Measurements from ENCODE around the gene PSENEN.

Gene PSENEN, protein sequence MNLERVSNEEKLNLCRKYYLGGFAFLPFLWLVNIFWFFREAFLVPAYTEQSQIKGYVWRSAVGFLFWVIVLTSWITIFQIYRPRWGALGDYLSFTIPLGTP

DNA sequence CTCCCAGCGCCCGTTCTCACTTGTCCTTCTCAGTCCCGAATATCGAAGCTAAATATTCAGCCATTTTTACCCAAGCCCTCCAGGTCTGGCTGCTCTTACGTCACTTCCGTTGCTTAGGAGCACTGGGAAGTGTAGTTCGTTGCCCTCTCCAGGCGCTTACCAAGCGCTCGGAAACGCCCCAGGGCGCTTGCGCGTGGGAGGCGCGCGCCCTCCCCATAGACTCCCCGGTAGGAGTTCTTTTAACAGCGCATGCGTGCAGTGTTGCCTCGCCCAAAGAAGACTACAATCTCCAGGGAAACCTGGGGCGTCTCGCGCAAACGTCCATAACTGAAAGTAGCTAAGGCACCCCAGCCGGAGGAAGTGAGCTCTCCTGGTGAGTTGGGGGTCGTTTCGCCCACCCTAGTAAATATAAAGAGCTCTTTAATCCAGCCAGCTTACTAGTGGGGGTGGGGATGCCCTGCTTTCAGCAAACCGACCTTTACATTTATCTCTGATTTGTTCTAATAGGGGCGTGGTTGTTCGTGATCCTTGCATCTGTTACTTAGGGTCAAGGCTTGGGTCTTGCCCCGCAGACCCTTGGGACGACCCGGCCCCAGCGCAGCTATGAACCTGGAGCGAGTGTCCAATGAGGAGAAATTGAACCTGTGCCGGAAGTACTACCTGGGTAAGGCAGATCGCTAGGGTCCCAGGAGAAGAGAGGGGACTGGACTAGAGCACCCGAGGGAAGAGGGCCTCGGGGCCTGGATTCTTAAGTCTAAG is at the start of gene PSENEN, which contains the start of gene U2AF1L4:
PSENEN (plus strand) TSS at position 324 of the 759 bp plus-strand sequence; CDS start at position 604, 280 bp downstream.
U2AF1L4 (minus strand) TSS at position 91 of the 759 bp plus-strand sequence; CDS start at position 64, 27 bp downstream.
- peak; percentile 97 for DNase-seq

DNA sequence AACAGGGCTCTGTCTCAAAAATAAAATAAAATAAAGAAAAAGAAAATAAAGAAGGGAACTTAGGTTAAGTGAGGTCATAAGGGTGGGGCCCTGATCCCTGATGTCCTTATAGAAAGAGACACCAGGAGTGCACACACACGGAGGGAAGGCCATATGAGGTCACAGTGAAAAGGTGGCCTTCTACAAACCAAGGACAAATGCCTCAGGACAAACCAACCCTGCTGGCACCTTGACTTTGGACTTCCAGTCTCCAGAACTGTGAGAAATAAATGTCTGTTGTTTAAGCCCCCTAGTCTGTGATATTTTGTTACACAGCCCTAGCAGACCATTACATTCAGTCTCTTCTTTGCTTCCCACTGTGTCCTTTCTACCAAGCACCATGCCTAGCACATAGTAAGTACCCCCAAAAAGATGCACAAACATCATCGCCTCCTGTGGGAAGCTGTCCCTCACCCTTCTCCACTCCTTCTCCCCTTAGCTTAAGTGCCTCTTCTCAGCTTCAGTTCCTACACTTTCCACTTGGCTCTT is 49.5 kb upstream of the PSENEN start:
- no peak for DNase-seq

GRCh38 chr19:35696835-35697234 is 48.6 kb upstream of the PSENEN start:
- no peak for DNase-seq

- peak; percentile 93 for DNase-seq
Measured at GRCh38 chr19:35702223-35703012, 43.0 kb upstream of the PSENEN start.

- DNase-seq: no peak
Measured at GRCh38 chr19:35703343-35703742, 42.1 kb upstream of the PSENEN start.

- no peak for DNase-seq
Measured at GRCh38 chr19:35704218-35704617, 41.2 kb upstream of the PSENEN start, which contains the start of gene ZBTB32. ZBTB32 (plus strand) TSS chr19:35704558; CDS start chr19:35714627, 10,069 bp downstream.

- no peak for DNase-seq
Measured at GRCh38 chr19:35708391-35708790, 37.1 kb upstream of the PSENEN start.

GRCh38 chr19:35710784-35711723 is 34.4 kb upstream of the PSENEN start:
- no peak for DNase-seq

DNA sequence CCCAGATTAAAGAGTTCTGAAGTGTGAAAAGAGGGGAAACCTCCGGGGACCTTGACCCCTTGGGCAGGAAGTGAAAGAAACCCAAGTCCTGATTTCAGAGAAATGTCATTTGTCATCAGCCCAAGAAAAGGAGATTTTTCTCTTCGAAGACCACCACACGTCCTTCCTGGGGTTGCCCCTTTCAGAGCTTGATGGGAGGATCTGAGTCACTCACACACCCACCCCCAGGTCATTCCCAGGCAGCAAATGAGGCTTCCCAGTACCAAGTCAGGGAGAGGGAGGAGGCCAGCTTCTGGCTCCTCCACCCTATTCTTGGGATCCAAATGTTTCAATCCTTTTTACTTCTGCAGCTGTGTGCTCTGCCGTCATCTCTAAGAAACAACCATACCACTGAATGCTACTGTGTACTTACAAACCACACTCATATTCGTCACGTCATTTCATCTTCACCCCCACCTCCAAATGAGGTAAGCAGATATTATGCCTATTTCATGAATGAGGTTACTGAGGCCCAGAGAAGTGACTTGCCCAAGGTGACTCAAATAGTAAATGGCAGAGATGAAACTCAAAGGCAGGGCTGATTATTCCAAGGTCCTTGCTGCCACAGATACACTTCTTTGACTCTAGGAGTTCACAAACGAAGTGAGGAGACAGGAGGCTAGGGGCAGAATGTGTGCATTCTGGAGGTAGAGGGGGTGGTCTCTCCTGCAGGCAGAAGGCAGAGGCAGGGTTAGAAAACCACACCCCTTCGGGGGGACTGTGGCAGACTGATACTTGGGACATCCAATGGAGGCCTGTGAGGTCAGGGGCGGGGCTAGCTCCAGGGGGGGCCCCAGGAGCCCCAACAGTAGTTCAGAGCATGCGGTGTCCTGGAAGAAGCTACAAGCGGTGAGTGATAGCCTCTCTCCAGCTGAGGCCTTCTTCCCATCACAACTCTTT is 32.6 kb upstream of the PSENEN start:
- peak; percentile 24 for DNase-seq

GRCh38 chr19:35713506-35713850 is 32.0 kb upstream of the PSENEN start:
- no peak for DNase-seq

GRCh38 chr19:35713904-35714495 is 31.5 kb upstream of the PSENEN start:
- DNase-seq: no peak

- no peak for DNase-seq
Measured at GRCh38 chr19:35714601-35715354, 30.7 kb upstream of the PSENEN start.

- DNase-seq: no peak
Measured at GRCh38 chr19:35715355-35715809, 30.1 kb upstream of the PSENEN start.

GRCh38 chr19:35715981-35716800 is 29.3 kb upstream of the PSENEN start:
- DNase-seq: peak; percentile 26

DNA sequence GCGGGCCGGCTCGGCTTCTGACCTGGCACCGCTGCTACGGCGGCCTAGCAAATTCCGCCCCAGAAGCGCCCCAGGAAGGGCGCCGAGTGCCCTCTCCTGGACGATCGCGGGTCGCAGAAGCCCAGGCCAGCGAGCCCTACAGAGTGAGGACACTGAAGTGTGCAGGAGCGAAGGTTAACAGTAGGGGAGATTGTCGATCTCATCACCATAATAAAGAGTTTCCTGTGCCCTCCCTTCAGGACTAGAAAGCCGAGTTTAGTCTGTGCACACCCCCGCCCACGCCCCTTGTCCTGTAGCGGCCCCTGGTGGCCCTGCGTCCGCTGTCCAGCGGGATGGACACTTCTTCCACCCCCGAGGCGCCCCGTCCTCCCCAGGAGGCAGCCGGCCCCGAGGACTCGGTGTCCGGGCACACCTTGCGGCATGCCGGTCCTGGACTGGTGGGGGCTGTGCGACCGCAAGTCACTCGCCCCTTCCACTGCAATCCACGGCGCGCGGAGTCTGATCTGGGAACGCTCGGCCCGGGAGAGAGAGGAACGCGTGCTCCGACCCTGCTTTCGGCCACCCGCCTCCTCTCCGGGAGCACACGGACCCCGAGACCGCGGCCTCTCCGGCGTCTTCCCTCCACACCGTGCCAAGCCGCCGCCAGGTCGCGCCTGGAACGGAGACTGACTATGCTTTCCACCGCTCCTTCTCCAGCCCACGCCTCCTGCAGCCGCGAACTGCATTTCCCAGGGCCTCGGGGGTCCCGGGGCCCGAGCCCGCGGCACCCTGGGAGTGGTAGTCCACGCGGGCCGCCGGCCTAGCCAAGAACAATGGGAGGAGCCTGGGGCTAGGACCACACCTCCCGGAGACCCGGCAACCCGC is 28.4 kb upstream of the PSENEN start:
- peak; percentile 99 for DNase-seq

DNA sequence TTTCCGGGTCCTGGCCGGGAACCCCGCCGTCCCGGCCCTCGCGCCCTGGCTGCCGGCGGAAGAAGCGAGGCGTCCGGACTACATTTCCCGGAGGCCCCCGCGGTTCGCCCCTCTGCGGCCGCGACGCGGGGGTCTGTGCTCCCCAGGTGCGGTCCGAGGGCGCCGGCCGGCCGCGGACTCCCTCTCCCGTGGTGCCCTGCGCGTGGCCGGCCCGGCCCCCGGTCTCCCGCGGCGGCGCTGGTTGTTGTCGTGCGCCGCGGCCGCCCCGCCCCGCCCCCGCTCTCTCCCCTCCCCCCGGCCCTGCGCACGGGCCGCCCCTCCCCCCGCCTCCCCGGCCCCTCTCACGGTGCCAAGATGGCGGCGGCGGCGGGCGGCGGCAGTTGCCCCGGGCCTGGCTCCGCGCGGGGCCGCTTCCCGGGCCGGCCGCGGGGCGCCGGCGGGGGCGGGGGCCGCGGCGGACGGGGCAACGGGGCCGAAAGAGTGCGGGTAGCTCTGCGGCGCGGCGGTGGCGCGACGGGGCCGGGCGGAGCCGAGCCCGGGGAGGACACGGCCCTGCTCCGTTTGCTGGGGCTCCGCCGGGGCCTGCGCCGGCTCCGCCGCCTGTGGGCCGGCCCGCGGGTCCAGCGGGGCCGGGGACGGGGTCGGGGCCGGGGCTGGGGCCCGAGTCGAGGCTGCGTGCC is 27.6 kb upstream of the PSENEN start, which contains the start of gene KMT2B:
KMT2B (plus strand) TSS at position 339 of the 680 bp plus-strand sequence; CDS start at position 355, 16 bp downstream.
- no peak for DNase-seq

Measured in CD4-positive, alpha-beta T cell treated with Interleukin-6 for 4 hours (primary cell).